HG03025 (cell line): Measurements from ENCODE around the gene FRMD4B.

Source experiments
- ATAC-seq: cut with Tn5 transposase; IDR thresholded peaks from one replicate; pipeline ENCODE4 v1.9.1; 2021; ENCODE audit warnings: mild to moderate bottlenecking, moderate library complexity; ENCODE audit not compliant: unreplicated experiment, low FRiP score

The FRMD4B gene

GRCh38 chr3:69182588-69183316 is 203.1 kb downstream of the FRMD4B start:
- ATAC-seq: no peak

- no peak for ATAC-seq
Observed at GRCh38 chr3:69181592-69182211, 204.2 kb downstream of the FRMD4B start.

GRCh38 chr3:69180869-69181591 is 204.9 kb downstream of the FRMD4B start:
- ATAC-seq: no peak

GRCh38 chr3:69179740-69180372 is 206.0 kb downstream of the FRMD4B start:
- no peak for ATAC-seq

- no peak for ATAC-seq
Observed at GRCh38 chr3:69178838-69179739, 206.8 kb downstream of the FRMD4B start.

GRCh38 chr3:69178082-69178481 is 207.8 kb downstream of the FRMD4B start:
- ATAC-seq: no peak

- ATAC-seq: no peak
Observed at GRCh38 chr3:69174871-69175737, 210.8 kb downstream of the FRMD4B start.

- ATAC-seq: no peak
Observed at GRCh38 chr3:69174445-69174844, 211.4 kb downstream of the FRMD4B start.

- no peak for ATAC-seq
Observed at GRCh38 chr3:69172058-69172457, 213.8 kb downstream of the FRMD4B start.

- ATAC-seq: no peak
Observed at GRCh38 chr3:69166446-69166845, 219.4 kb downstream of the FRMD4B start.

GRCh38 chr3:69165744-69166143 is 220.1 kb downstream of the FRMD4B start:
- ATAC-seq: no peak

- ATAC-seq: no peak
Observed at GRCh38 chr3:69164296-69164695, 221.6 kb downstream of the FRMD4B start.

GRCh38 chr3:69162308-69162980 is 223.4 kb downstream of the FRMD4B start:
- no peak for ATAC-seq

- no peak for ATAC-seq
Observed at GRCh38 chr3:69161587-69162307, 224.1 kb downstream of the FRMD4B start.

GRCh38 chr3:69160525-69160924 is 225.4 kb downstream of the FRMD4B start:
- ATAC-seq: no peak

GRCh38 chr3:69160107-69160506 is 225.8 kb downstream of the FRMD4B start:
- ATAC-seq: no peak

GRCh38 chr3:69149586-69149985 is 236.3 kb downstream of the FRMD4B start:
- ATAC-seq: no peak

GRCh38 chr3:69145688-69146087 is 240.2 kb downstream of the FRMD4B start:
- no peak for ATAC-seq
